GM10266 (cell line): ENCODE data around the gene TMEM236.
"Not testable (repeated sequence)": the region's sequence is repeated elsewhere in the genome, so short reads cannot be mapped to it uniquely, and the experiment has no call there.

ENCODE experiments used
- DNase-seq: peaks from one replicate; pipeline ENCODE4 v3.0.0; 2012; ENCODE audit errors: extremely low spot score
- TF ChIP-seq, protein P1 (sequence below): IDR thresholded peaks from 2 replicates; pipeline ENCODE4 v1.5.1; 2012; ENCODE audit warnings: mild to moderate bottlenecking, low read depth; ENCODE audit not compliant: control insufficient read depth, insufficient read depth; ENCODE audit errors: missing control alignments

TMEM236 gene

DNA sequence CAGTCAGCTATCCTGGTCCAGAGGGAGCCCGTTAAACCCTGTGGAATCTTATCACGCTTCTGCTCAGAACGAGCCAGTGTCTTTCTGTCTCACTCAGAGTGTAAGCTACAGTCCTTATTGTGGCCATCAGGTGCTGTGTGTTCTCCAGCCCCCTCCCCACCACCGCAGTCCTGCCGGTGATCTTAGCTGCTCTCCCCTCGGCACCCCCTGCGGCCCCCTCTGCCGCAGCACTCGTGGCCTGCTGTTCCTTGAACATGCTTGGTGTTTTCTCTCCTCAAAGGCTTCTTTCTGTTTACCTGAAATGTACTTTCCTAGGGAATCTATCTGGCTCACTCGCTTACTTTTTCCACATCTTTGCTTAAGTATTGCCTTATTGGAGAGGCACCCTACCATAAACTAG lies 38.2 kb upstream of the TMEM236 start:
- DNase-seq: no peak
- TF ChIP-seq, protein P1, sequence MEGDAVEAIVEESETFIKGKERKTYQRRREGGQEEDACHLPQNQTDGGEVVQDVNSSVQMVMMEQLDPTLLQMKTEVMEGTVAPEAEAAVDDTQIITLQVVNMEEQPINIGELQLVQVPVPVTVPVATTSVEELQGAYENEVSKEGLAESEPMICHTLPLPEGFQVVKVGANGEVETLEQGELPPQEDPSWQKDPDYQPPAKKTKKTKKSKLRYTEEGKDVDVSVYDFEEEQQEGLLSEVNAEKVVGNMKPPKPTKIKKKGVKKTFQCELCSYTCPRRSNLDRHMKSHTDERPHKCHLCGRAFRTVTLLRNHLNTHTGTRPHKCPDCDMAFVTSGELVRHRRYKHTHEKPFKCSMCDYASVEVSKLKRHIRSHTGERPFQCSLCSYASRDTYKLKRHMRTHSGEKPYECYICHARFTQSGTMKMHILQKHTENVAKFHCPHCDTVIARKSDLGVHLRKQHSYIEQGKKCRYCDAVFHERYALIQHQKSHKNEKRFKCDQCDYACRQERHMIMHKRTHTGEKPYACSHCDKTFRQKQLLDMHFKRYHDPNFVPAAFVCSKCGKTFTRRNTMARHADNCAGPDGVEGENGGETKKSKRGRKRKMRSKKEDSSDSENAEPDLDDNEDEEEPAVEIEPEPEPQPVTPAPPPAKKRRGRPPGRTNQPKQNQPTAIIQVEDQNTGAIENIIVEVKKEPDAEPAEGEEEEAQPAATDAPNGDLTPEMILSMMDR: no peak

DNA sequence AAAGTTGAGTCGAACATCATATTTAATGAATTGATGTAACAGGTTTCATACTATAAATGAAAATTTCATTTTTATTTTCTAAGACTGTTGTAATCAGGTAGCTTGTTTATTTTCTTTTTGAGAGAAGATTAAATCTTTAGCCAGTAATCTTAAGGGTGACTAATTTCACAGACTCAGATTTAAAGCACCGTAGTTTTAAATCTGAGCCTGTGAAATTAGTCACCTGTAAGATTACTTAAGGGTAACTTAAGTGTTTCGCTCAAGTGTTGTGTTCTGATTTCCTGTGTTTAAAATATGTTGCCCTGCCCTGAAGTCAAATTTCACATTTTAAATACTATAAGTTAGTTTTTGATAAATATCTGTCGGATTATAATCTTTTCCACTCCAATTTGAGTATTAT lies 35.8 kb upstream of the TMEM236 start:
- TF ChIP-seq, protein P1: no peak

DNA sequence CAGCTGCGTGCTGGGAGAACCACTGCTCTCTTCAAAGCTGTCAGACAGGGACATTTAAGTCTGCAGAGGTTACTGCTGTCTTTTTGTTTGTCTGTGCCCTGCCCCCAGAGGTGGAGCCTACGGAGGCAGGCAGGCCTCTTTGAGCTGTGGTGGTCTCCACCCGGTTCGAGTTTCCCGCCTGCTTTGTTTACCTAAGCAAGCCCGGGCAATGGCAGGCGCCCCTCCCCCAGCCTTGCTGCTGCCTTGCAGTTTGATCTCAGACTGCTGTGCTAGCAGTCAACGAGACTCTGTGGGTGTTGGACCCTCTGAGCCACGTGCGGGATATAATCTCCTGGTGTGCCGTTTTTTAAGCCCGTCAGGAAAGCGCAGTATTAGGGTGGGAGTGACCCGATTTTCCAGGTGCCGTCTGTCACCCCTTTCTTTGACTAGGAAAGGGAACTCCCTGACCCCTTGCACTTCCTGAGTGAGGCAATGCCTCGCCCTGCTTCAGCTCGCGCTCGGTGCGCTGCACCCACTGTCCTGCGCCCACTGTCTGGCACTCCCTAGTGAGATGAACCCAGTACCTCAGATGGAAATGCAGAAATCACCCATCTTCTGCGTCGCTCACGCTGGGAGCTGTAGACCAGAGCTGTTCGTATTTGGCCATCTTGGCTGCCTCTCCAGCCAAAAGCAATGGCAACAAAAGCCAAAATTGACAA lies 29.5 kb upstream of the TMEM236 start:
- not testable (repeated sequence) for DNase-seq

More for the DNA sequence above, 35.8 kb upstream of the TMEM236 start:
- DNase-seq: no peak

DNA sequence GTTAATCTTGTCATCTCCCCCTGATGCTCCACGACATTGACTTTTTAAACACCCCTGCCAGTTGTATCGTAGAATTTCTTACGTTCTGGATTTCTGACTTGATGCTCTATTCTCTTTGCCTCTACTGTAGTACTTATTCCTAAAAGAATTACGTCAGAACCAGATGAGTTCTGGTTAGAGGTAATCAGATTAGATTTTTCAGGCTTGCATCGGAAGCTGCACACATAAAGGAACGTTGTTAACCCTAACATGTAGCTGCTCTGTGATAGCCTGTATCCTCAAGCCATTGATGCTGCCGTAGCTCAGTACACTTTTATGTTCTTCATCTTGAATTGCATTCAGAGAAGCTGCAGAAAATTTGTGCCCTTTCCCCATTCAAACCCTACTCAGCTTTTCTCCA lies 26.3 kb upstream of the TMEM236 start:
- TF ChIP-seq, protein P1: no peak

DNA sequence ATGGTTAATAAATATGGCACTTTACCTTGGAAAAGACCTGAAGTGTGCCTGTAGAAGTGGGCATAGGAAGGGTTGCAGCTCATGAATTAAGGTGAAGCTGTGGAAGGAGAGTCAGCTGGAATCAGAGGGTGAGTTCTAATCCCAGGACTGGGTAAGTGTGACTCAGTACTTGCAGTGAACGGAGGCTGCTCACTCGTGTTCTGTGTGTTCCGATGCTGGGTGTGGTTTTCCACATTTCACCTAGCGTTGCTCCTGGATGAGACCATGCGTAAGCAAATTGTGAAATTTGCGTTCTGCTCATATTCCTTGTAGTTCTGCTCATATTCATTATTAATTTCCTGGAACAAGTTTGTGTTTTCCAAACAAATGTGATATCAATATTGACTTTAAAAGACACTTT lies 22.4 kb upstream of the TMEM236 start:
- no peak for DNase-seq
- TF ChIP-seq, protein P1: no peak

More for the DNA sequence above, 26.3 kb upstream of the TMEM236 start:
- DNase-seq: no peak

DNA sequence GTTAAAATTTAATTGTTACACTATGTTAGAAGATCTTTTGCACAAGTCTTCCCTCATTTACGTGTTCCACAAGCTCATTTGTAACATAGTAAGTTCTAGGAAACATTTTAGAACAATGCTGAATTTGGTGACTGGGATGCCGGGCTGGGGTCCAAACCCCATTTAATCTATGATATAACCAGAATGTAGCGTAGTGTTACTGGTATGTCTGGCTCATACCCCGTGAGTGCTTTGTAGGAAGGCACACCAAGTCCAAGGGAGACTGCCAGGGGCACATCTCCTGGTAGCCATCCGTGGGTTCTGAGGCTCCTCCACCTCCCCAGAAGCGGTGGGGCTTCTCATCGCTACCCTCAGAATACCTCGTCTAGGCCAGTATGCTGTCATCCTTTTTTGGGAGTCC lies 21.3 kb upstream of the TMEM236 start:
- DNase-seq: no peak
- TF ChIP-seq, protein P1: no peak

DNA sequence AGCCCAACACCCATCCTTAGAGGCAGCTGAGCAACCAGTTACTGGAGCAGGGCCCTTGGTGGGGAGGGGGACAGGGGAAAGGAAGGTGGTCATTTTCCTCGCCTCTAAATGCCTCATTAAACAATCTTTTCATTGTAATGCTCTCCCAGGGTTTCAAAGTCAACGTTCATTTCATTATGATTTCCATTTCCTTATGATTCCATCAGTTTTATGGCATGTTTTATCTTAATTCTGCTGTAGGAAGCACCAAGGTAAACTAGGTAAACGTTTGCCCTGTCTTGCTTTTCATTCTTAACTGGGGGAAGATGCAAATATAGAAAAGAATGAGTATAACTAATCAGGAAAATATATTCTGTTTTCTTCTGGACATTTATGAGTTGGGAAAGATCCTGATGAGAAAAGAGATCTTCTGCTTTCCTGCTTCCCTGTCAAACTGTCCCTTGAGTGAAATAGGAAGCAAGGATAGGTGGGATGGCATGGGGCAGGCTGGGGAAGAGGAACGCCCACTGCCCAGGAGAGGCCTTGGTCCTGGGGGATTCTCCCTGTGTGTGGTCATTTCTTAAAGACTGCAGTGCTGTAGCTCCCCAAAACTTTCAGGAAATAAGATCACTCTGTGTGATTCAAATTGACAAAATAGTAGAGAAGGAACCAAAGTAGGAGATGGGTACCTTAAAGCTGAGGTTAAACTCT lies 20.5 kb upstream of the TMEM236 start:
- TF ChIP-seq, protein P1: no peak
- no peak for DNase-seq
